HG03135 (cell line): ENCODE measurements around the gene TRIP10.
"Not testable (repeated sequence)": the region's sequence is repeated elsewhere in the genome, so short reads cannot be mapped to it uniquely, and the experiment has no call there.

Experiments
- ATAC-seq: cut with Tn5 transposase; IDR thresholded peaks from one replicate; pipeline ENCODE4 v1.9.1; 2021; ENCODE audit warnings: mild to moderate bottlenecking, moderate library complexity; ENCODE audit not compliant: unreplicated experiment

The TRIP10 gene

DNA sequence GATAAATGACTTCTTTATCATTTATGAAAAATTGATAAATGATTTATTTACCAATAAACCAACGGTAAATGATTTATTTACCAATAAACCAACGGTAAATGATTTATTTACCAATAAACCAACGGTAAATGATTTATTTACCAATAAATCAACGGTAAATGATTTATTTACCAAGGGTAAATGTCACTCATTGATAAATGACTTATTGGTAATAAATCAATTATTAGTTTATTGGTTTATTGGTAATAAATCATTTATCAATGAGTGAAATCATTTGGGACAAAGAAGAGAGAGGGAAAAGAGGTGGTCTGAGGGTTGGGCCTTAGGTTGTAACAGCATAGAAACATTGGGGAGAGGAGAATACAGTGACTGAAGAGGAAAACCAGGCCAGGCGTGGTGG is 54.5 kb downstream of the TRIP10 start:
- no peak for ATAC-seq

DNA sequence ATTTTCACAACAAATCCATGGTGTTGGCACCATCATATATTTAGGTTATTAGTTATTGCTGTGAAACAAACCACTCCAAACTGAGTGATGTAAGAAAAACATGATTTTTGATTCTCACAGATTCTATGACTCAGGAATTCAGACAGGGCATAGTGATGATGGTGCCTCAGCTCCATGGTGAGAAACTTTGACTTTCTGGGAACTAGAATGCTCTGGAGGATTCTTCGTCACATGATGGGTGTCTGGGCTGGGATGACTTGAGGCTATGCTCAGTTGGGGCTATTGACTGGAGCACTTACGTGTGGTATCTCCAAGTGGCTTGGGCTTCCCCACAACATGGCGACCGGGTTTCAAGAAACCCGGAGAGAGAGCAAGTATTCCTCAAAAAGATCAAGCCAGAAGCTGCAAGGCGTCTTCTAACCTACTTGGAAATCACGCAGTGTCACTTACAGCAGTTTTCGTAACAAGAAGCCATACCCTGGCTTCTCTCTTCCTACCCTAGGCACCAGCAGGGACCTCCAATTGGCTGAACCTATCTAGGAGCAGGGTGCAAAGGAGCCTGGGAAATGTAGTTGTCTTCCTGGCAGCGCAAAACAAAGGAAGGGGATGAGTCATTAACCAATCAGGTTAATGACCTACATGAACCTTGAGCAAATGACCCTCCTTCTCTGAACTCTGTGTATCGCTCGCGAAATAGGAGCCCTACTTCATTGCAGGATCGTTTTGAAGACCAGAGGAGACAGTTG is 55.4 kb downstream of the TRIP10 start:
- no peak for ATAC-seq

DNA sequence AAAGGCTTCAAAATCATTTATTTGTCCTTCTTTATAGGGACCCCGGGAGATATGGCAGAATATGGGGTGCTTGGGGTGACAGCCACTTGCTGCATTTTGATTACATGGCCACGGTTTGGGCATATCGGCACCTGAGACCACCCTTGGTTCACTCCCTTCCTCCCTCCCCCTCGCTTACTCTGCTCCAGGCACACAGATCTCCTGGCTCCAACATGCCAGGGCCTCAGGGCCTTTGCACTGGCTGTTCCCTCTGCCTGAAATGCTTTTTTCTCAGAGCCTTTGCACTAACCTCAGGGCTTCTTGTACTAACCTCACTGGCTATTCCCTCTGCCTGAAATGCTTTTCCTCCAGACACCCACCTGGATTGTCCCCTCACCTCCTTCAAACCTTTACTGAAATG is 56.8 kb downstream of the TRIP10 start:
- no peak for ATAC-seq

DNA sequence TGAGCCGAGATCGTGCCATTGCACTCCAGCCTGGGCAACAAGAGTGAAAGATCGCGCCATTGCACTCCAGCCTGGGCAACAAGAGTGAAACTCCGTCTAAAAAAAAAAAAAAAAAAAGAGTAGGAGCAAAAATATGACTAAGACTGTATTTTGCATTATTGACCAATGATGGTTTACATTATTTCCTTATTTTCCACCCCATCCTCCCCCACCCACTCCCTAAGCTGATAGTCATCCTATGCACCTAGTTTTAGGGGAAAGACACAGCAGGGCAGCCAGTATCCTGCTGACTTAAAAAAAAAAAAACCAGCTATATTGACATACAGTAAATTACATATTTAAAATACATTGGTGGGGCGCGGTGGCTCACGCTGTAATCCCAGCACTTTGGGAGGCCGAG is 58.2 kb downstream of the TRIP10 start:
- ATAC-seq: no peak

DNA sequence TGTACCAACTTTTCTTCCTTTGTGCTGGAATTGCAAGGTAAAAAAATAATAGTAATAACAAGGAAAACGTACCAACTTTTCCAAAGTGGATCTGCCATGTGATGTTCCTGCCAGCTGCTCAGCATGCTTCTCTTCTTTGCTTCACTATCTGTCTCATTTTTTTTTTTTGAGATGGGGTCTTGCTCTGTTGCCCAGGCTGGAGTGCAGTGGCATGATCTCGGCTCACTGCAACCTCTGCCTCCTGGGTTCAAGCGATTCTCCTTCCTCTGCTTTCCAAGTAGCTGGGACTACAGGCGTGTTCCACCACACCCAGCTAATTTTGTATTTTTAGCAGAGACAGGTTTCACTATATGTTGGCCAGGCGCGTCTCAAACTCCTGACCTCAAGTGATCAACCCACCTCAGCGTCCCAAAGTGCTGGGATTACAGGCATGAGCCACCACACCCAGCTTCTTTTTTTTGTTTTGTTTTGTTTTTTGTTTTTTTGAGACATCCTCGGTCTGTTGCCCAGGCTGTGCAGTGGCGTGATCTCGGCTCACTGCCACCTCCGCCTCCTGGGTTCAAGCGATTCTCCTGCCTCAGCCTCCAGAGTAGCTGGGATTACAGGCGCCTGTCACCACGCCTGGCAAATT is 60.8 kb downstream of the TRIP10 start:
- ATAC-seq: not testable (repeated sequence)

DNA sequence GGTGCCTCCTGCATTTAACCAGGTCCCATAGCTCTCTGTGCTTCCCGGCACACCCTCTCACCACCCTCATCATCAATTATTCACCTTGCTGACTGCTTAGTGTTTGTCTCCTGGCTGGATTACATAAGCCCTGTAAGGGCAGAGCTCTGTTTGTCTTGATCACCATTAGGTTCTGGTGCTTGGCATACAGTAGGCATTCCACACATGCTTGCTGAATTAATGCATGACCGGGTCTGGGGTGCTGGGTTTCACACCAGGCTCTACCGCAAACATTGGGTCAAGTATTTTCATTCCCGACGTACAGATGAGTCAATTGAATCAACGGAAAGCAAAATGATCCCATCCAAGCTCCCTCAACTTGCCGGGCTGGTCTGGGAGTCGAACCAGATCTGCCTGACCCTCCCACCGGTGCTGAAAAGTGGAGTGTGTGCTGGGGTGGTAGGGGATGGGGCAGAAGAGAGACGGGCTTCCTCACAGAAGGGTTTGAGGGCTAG is 61.6 kb downstream of the TRIP10 start:
- ATAC-seq: no peak
